Activated T-cell treated with anti-CD3 and anti-CD28 coated beads, Interleukin-2, amount 50 U/mL, for 1 hour (primary cell): ENCODE data around the gene SLC2A13.
"Not testable (repeated sequence)": the region's sequence is repeated elsewhere in the genome, so short reads cannot be mapped to it uniquely, and the experiment has no call there.

ENCODE experiments used
- DNase-seq: peaks from one replicate; pipeline ENCODE4 v3.0.0-alpha.2; 2020

SLC2A13 gene

DNA sequence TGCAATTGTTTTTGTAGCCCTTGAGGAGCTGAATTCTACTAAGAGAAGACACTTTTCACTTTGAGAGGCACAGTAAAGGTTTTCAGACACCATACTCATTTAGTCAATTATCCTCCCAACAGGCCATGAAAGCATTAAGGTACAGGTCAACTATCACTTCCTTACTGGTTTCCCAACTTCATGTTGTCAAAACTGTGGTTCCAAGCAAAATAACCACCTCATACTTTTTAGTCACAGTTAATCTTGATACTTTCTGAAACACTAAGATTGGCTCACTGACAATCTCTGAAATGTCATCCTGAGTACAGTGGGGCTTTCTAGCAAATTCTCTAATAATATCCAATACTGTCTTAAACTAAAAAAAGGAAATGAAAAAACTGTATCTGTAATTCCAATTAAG is 71.7 kb downstream of the SLC2A13 start:
- DNase-seq = no peak

DNA sequence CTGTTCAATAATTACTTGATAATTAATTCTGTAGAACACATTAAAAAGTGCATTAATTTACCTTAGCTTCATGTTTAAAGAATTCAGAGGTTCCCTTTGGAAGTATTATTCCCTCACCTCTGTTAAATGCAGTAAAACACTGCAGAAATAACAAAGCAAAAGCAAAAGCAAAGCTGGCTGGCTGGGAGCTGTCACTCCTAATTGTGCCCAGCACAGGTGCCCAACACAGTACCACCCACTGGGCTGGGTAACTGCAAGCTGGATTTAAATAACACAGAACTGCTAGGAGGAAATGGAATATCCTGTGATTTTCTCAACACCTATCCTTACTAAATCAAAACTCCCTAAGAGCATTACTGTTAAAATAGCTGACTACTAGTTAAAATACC is 72.6 kb downstream of the SLC2A13 start:
- DNase-seq = no peak

DNA sequence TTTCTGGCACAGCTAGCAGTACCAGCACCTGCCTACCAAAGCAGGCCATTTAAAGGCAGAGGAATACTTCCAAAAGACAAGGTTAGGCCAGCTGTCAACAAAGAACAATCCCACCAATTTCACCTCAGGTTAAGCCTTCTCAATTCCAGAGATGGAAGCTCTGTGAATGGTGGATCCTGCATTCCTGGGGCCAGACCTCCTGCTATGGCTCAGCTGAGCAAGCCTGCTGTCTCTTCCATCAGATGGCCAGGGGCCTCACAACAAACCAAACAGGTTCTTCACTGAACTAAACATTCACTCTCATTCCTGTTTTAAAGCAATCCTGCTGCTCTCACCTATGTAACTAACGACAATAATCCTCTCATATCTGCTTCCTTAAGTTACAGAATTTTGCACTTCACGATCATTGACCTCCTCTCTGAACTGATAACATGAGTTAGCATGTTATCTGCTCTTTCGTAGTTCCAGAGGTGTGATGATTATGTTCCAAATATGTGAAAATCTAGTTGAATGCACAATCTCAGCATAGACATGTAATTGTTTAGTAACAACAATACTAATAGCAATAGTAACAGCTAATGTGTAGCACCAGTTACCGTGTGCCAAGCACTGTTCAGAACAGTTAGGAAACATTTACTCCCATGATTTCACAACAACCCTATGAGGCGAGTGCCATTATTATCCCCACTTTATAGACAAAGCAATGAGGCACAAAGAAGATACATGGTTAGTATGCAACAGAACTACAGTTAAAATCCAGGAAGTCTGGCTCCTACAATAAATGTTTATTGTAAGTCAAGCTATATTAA is 73.2 kb downstream of the SLC2A13 start:
- no peak for DNase-seq

DNA sequence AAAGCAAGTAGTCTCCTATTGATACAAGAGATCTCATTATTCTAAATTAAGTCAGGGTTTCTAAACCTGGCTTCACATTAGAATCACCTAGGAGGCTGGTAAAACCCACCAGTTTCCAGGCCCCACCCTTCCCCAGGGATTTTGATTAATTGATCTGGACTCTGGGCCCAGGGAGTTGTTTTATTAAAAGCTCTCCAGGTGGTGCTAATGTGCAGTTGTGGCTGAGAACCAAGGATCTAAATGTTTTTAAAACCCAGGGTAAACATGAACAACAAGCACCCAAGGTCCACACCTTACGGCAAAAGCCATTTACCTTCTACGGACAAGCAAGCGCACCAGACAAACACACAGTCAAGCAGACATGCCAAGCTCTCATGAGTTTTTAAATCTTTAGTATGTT is 73.9 kb downstream of the SLC2A13 start:
- no peak for DNase-seq

DNA sequence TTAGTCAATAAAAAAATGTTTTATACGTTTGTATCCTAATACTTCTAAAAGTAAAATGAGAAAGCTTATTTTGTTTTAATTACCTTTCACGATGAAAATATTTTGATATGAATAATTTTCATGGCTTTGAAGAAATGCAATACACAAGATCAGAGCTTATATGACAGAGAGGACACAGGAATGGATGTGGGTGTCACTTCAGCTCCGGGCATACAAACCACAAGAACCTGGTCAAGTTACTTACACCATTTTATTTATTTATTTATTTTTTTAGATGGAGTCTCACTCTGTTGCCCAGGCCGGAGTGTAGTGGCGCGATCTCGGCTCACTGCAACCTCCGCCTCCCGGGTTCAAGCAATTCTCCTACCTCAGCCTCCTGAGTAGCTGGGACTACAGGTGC is 74.9 kb downstream of the SLC2A13 start:
- not testable (repeated sequence) for DNase-seq

DNA sequence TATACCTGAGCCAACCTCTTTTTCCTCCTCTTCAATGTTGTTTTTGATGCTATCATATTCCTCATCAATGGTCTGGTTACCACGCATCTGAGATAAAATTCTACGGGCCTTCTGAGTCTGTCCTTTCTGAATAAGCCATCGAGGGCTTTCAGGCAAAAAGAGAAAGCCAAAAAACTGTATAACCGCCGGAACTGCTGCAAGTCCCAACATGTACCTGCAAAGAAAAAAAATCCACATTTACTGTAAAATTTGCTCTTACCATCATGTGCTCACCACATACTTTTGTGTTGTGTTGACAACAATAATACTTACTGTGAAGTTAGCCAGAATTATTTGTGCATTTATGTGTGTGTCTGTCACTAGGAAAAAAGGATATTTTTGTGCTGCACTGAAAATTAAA is 77.6 kb downstream of the SLC2A13 start:
- DNase-seq = no peak

DNA sequence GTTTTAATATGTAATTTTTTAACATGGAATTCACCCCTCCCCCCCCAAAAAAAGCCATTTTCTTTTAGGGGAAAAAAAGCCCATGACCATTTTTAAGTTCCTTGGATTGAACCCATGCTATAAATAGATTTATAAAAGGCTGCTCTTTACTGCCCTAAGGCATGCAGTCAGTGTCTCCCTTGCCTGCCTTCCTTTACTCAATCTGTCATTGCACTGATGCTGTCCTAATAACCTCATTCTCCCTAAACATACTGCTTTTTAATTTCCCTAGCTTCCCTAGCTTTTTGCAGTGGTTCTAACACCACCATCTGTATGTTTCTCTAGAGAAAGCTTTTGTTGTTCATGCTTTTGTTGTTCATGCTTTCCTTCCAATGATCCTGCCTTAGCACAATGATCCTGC is 83.0 kb downstream of the SLC2A13 start:
- DNase-seq = no peak

DNA sequence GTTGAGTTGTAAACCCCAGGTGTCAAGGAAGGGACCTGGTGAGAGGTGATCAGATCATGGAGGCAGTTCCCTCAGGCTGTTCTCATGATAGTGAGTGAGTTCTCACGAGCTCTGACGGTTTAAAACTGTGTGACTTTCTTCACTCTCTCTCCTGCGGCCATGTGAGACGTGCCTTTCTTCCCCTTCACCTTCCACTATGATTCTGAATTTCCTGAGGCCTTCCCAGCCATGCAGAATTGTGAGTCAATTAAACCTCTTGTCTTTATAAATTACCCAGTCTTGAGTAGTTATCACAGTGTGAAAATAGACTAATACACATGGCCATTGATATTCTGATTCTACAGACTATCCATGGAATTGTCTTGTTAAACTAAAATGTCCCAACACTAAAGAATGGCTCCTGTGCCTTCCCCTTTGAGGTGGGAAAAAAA is 85.6 kb downstream of the SLC2A13 start:
- no peak for DNase-seq

DNA sequence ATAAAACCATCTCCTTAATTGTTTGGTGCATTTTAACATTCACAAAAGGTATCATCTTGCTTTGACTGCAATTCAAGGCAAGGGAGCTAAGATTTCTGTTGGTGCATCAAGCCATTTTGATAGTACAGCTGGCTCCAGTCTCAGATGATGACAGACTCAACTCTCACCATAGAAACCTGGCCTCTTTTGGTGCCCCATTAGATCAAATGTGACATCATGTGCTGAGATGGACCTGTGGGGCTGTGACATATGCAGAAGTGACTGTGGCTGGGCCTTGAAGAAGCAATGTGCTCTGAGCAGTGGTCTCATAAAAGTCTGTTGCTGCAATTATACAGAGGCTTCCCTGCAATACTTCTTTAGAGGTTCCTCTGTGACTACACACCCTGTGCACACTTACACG is 88.4 kb downstream of the SLC2A13 start:
- DNase-seq = no peak

DNA sequence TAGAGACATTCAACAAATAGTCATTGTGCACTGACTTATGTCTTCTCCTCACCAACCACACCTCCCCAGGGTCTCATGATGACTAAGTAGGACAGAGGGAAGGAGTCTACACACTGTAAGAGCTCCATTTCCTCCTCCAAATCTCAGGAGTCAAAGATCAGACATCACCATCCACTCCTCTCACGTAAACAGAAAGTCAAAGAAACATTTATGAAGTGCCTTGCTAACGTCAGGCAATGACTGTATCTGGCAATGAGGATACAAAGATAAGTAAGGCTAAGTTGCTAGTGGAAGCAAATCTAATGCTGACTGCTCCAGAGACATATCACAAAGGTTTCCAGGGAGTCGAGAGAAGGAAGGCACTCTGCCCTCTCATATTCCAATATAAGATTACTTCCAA is 88.9 kb downstream of the SLC2A13 start:
- DNase-seq = no peak

DNA sequence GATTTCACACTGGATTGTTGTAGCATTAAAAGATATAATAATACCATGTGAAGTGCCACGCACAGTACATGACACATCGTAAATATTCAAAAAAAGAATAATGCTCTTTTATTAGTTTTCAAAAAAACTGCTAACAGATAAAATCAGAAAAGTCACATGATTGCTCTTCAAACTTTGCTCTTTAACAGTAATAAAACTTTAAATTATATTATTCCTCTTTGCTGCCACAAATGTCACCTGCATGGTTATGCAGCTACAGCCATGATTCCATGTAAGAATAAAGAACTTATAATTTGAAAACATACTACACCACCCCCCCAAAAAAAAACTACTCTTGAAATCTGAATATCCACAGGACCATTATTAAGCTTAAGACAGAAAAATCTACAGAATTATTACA is 90.0 kb downstream of the SLC2A13 start:
- DNase-seq = no peak

DNA sequence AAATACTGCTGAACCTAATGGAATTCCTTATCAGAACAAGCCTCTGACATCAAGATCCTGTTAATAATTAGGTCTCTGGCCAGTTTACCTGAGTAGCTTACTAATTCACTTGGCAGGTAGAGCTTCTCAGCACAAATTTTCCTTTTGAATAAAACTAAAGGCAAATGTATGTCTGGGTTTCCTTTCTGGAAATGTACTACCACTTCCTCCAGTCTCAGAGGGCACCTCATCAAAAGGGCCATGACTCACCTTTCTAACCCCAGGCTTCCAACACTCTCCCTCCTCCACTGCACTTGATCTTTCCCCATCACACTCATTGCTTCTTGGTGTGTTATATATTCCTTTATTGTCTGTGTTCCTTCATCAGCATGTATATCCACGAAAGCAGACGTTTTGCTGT is 90.5 kb downstream of the SLC2A13 start:
- no peak for DNase-seq

DNA sequence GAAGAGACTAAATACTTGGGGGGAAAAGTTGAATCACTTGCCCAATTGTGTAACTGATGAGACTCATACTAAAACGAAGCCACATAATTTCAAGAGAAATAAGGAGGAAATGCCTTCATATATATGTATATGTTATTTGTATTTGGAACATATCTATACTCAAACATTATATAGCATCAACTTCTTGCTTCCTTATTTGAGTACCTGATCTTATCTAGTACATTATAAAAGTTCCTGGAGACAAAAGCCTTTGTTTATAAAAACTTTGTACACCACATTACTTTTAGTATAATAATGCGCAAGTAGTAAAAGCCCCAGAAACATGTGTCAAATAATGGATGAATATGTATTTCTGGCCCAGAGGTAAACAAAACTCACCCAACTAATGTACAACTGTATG is 92.0 kb downstream of the SLC2A13 start:
- DNase-seq = no peak

DNA sequence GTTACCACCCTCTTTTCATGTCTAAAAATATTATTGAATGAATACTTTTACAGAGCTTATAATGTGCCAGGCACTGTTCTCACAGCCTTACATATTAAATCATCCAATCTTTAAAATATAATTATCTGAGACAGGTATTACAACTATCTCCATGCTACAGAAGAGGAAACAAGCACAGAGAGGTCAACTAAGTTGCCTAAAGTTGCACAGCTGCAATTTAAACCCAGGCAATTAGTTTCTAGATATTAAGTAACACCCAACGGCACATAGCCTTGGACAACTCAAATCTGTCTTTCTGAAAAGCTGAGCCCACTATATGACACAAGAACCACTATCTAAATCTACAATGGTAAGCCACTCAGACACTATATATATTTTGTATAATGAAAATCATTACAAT is 92.6 kb downstream of the SLC2A13 start:
- no peak for DNase-seq

DNA sequence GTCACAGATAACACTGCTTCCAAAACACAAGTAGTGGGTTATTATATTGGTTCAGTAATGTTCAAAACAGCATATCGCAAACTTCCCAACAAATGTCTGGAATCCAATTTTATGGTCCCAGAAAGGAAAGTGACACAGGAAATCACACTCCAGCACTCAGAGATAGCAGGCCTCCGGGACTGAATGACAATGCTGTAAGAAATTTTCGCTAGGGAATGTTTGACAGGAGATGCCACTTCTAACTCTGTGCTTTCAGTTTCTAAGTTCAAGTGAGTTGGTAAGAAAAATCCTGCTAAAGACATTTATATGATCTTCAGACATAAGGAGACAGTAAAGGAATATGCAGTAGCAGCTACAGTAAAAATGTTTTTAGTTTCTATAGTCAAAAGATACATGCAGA is 93.2 kb downstream of the SLC2A13 start:
- DNase-seq = no peak

DNA sequence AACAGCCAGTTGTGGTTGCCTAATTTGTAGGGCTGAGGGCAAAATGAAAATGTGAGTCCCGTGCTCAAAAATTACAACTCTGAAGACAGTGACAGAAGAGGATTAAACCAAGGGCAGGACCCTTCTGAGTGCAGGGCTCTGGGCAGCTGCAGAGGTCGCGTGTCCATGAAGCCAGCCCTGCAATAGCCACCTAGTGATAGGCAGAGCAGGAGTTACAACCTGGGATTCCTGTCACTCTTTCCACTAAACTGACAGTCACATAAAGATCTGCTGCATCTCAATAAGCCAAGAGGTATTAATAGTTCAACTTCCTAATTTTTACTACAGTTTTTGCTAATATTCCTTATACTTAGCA is 94.1 kb downstream of the SLC2A13 start:
- no peak for DNase-seq

DNA sequence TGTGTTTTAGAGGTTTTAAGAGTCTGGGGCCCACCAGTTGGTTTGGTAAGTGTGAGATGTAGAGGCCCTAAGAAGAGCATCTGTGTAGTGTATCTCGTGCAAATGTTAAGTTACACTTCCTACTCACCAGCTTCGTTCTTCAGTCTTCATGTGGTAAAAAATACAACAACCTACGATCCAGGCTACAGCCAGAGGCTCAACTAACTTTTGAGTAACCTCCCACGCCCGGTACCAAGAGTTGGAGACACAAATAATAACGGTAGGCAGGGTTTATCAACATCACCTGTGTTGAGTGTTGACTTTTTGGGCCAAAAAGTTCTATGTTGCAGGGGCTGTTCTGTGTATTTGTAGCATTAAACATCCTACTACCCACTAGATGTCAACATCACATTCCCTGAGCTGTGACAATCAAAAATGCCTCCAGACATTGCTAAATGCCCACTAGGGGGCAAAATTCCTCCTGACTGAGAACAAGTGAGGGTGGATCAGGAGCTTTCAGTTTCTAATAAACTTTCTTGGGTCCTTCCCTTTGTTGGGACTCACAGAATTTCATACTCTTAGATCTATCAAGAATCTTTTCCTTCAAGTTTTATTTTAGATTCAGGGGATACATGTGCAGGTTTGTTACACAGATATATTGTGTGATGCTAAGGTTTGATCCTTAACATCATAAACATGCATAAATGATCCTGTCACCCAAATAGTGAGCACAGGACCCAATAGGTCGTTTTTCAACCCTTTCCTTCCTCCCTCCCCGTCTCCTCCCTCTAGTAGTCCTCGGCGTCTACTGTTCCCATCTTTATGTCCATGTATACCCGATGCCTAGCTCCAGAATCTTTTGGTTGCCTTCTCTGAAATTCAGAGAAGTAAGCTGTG is 94.7 kb downstream of the SLC2A13 start:
- DNase-seq = no peak

DNA sequence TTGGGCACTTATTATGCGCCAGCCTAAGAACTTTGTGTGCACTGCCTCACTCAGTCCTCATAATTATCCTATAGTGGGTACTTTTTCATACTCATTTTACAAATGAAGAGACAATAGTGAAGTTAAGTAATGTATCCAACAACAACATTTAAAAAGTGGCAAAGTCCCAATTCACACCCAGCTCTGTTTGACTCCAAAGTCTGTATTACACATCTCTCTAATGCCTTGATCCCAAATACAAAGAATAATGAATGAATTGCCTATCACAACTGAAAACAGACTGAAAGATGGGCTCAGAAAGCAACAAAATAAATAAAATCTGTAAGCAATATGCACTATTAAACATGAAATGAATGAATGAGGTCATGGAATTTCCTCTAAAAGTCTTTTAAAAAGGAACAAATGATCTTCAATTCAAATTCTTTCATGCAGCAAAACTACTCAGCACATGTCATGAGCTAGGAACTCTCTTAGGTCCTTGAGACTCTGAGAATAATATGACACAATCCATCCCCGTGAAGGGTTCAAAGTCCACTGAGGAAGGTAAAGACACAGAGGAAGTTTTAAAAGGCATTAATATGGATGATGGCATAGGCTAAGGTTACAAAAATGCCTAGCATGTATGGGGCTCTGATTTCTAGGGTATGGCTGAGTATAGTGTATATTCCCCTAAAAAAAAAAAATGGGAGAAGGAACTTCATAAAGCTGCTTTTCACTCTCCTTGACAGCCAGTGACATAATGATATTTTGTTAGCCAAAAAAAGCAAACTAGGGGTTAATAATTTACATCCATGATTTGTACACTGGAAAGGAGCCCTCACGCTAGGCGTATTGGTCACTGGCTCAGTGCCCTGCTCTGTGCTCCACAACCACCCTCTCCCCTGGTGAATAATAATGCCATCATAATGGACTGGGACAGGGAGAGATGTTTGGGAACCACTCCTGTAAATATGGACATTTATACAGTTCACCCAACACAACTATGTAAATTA is 103.4 kb downstream of the SLC2A13 start:
- DNase-seq = no peak

DNA sequence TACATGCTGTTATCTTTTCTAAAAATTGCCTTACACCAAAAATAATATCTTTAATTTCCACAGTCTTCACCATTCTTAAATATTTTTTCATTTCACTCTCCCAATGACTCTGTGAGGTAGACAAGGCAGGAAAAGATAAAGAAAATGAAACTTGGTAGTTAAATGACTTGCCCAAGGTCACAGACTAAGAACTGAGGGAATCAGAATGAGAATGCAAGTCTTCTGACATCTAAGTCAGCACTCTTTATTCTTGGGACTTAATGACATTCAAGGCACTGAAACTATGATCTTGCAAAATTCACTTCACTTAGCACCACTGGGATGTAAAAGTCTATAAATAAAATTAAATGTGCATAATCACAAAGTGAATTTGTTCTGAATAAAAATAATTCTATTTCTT is 104.5 kb downstream of the SLC2A13 start:
- DNase-seq = no peak

DNA sequence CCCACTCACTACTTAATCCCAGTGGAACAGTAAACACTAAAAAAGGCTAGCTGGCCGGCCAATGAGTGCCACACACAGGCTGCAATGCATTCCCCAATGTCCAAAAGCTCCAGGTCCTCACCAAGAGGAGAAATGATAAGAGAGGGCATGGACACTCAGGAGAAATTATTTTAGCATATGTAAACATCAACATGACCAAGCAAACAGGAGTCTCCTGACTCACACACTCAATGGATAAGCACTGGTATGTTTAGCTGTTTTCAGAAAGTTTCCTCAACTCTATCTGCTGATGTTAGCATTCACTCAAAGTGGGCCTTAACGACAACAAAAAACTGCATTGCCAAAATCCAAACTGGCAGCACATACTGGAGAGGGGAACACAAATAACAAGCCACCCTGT is 105.0 kb downstream of the SLC2A13 start:
- DNase-seq = no peak

DNA sequence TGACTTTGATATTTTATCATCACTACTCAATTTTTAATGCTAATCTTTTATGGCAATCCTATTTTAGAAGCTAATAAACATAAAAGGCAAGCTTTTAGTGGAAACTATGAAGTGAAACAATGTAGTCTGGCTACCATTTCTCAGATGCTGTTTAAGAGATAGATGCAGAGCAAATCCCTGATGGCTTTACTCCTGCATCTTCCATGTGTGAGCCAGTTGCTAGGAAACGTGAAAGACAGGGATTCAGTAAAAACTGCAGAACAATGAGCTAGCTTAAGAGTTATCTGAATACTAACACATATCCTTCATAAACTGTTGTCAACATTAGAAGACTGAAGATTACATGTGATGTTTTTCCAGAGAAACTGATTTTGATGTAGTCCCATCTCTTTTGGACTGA is 112.6 kb downstream of the SLC2A13 start:
- DNase-seq = no peak

DNA sequence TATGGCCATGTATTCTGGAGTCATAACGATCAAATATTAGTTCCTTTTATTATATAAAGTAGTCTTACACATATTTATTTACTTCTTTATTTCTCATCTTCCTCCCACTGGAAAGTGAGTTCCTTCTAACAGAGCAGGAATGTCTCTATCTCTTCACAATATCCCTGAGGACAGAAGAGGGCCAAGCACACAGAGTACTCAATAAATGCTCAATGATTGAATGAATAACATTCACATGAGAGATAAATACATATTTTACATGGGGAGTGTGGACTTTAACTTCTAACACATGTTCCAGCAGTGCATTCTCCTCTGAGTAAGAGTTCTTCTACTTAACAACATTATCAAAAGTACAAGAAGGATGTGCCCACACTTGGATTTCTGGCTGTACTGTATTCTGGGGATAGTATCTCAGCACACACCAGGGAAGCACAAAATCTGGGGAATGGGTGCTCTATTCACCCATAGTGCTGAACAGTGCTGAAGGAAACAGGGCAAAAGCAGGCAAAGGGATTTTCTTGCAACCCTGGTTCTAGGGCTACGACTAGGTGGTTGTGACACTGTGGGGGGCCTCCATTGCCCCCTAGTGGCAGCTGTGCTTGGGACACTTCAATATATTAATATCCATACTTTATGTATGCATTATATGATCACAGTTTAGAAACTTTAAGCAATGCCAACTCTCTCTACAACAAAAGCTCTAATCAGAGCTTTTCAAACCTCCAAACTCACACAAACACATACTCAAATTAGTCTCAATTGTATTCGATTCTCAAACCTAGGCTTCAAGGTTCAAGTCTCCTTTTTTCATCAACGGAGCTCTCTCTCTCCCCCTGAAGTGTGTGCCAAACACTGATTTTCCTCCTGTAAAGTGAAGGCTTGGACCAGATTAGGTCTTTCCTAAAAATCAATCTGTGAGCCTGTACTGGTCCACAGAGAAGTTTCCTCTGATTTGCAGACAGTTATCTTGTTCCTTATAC is 115.5 kb downstream of the SLC2A13 start:
- peak; percentile 53 for DNase-seq
